Measurements from ENCODE around the gene DNAJC13. TPM values are rescaled to one million over a fixed set of nuclear protein-coding genes. Genes with fewer than 3 reads are reported as not detected.

The DNAJC13 gene
- total and polyA plus RNA-seq, 2 of the 8 experiments (the other 6 are each of a cell fraction or from before 2014, with no cell fraction given), result 7.9 to 28.8 TPM

GRCh38 chr3:132573797-132574211 lies 156.5 kb downstream of the DNAJC13 start (continued):
- TF ChIP-seq ATF2 (IDR thresholded peaks at IDR 0.05; ENCODE audit: low read length) (no peak), TAF1 (IDR thresholded peaks at IDR 0.05; ENCODE audit: low read depth, low read length) (no peak)
